NCI-H2196 treated with DMSO at 0.1 percent for 48 hours (cell line): ENCODE results near the gene RRAGD.
"Not testable (repeated sequence)": the region's sequence is repeated elsewhere in the genome, so short reads cannot be mapped to it uniquely, and the experiment has no call there.

Experiments used
- DNase-seq: peaks from one replicate; lab custom pipeline; 2025; ENCODE audit not compliant: unreplicated experiment; lab: John Stamatoyannopoulos, UW

RRAGD gene

DNA sequence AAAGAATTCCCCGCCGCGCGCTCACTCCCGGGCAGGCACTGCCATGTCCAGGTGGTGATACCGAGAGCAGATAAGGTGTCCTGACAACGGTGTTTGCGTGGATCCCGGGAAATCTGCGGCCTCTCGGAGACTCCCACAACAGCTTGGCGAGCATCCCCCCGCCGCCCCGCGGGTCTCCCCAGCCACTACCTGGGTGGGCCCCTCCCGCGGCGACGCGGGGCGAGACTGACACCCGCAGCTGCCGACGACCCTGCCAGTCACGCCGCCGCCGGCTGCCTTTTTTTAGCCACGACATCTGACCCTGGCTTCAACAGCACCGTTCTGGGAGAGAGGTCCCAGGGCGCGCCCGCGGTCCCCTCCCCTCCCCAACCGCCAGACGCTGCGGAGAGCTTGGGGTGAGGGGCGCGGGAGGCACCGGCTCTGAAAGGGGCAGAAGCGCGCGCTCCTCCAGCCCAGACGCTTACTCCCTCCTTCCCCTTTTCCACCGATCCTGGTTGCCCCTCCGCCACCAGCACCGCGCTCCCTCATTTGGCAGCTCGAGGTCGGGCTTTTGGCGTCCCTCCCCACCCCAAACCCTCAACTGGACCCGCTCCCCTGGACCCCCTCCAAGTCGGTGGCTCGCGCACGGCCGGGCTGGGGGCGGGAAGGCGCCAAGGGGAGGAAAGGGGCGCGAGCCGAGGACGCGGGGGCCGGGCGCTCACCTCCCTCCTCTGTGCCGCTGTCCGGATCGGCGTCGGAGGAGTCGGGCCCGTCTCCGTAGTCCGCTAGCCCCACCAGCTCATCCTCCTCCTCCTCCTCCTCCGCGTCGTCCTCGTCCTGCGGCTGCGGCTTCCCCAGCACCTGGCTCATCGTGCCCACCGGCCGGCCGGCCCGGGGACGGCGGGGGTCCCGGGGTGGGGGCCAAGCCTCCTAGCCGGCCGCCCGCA, 665 bp downstream of the RRAGD start:
- DNase-seq: no peak

DNA sequence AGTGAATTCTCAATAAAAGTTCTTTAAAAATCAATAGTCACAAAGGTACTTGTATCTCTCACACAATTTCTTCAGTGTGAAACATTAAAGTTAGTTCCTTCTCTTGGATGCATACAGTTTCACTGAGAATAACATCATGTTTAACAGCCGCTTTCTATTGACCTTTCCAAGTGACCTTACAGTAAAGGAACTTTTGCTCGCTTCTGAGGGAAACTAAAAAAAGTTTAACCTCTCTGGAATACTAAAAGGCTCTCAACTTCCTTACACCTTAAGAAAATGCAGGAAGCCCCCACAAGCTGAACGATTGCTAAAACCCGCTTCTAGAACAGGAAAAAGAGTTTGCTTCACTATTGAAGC, 1.3 kb downstream of the RRAGD start:
- no peak for DNase-seq

DNA sequence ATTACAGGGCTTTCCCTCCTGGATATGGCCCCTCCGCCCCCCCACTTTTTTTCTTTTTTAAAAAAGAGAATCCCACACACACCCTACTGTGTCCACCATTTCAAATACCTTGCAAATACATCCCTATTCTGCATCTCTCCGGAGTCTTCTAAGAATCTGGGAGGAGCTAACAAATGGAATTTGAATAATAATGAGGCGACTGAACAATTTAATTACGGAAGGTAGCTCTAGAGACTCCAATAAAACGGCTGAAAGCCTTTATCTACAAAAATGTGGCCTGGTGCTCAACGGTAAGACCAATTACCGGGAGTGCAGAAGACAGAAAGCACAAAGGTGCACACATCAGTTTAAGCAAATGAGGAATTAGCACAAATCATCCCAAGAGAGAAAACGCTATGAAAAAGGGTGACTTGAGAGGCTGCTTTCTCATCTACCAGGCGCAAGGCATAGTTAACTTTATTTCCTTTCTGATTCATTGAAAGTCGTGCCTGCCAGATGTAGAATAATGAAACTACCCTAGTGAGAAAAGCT, 1.8 kb downstream of the RRAGD start:
- no peak for DNase-seq

DNA sequence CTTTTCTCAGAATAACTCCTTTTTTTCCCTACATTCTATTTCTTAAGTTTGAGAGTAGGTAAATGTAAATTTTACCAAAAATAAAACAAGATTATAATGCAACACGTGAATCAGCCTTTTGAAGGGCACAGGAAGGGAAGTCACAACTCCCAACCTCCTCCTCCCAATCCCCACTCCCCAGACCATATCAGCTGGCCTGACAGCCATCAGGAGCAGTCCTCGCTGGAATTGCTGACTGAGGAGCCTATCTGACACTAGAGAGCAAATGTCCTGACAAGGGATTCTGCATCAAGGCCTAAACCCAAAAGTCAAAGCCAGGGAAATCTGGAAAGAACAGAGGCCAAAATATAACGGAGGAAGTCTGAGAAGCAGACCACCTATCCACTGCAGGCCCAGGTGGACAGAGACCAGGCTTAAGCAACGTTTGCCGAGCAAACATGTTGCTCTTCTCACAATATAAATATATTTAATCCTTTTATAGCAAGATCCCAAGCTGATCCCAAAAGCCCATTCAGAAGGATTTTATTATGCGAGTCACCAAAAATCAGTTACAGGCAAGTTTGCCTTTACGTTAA, 2.5 kb downstream of the RRAGD start:
- no peak for DNase-seq

DNA sequence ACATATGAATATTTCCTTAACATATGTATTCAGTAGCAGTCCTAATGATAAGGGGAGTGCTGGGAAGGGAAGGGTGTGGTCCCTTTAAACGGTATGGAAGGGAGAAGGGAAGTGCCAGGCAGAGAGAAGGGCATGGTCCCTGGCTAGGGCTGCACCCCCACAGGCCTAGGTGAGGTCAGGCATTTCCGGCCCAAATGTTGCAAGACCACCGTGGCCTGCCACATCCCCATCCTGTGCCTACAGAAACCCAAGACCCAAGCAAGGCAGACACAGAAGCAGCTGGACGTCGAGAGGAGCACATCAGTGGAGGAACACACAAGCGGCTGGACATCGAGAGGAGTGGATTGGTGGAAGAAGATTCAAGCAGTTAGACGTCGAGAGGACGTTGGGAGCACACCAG, 5.9 kb downstream of the RRAGD start:
- no peak for DNase-seq

DNA sequence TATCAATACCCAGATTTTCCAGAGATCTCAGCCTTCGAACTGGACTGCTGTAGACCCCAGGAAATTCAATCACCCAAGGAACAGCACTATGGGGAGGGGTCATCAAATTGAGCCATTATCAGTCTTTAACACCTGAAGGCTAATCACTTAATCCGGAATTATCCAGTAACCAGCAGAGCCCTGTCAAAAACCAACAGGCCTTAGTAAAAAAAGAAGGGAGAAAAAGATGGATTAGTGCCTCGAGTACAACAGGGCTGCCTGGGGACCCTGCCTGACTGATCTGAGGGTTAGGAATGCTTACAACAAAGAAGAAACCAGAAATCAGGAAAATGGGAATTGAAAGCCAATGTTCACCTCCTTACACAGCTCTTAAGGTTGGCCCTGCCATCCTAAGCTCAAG, 7.6 kb downstream of the RRAGD start:
- DNase-seq: no peak

DNA sequence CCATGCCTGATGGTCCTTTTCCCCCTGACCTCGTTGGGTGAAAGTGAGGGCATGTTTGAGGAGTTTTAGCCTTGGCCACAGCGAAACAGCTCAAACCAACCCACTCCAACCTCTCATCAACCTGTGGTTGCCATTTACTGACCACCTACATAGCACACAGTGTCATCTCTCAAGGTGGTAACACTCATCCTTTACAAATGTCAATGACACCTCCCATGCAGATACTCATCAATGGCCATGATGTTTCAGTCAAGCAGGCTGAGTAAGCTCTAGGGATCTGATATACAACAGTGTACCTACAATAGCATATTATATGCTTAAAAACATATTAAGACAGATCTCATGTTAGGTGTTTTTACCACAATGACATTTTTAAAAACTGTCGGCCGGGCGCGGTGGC, 9.3 kb downstream of the RRAGD start:
- no peak for DNase-seq

DNA sequence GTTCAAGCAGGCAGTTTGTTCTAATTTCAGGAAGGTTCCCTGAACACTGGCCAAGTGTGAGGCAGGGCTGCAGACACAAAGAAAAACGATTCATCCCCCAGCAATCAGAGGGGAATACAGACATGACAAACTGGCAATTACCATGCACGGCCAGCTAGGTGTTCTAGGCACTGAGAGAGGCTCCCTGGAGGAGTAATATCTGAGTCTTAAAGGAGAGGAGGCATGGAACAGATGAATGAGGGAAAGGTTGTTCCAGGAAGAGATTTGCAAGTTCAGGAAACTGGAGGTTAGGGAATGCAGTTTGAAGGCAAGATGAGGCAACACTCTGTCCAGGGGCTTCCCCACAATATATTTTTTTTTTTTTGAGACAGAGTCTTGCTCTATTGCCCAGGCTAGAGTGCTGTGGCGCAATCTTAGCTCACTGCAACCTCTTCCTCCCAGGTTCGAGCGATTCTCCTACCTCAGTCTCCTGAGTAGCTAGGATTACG, 11.1 kb downstream of the RRAGD start:
- no peak for DNase-seq

DNA sequence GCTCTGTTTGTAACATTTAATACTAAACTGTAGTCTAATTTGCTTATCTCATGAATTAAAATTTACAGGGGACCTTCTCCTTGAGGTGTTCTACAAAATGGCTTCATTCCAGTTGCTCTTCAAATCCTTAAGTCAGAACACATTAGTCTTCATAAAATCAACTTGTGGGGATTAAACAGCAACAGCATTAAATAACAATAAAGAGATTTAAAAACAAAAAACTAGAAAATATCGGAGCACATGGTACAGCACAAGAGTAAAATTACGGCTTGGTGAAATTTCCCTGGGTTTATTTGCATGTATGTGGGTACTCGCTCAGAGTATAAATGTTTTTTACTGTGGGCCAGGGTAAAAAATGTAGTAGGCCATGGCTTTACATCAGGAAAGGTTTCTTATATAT, 12.0 kb downstream of the RRAGD start:
- DNase-seq: no peak

DNA sequence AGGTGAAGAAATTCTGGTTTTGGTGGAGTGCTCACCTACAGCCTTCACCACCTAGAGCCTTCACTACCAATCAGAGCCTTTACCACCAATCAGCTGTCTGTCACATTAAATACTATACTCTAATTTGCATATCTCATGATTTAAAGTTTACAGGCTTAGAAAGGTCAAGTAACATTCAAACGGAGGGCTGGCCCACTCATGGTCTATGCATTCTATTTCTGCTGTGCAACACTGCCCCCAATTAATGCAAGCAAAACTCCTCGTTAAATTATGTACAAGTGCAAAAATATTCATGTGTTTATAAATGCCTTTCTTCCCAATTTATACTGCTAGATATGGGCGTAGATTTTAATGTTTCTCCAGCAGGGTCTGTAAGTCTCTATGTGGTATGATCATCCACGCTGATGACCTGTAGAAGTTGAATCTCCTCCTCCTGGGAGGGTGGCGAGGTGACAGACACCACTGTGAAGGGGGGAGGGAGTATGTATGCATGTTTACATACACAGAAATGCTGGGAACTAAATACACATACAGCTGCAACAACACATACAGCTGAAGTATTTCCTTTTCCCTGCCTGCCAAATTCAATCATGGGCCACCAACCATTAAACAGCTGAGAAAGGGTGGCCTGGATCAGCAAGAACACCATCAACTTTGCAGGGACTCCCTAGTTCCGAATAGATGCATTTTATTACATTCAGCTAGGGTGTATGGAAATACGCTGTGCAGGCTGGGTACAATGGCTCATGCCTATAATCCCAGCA, 13.1 kb downstream of the RRAGD start:
- DNase-seq: no peak

DNA sequence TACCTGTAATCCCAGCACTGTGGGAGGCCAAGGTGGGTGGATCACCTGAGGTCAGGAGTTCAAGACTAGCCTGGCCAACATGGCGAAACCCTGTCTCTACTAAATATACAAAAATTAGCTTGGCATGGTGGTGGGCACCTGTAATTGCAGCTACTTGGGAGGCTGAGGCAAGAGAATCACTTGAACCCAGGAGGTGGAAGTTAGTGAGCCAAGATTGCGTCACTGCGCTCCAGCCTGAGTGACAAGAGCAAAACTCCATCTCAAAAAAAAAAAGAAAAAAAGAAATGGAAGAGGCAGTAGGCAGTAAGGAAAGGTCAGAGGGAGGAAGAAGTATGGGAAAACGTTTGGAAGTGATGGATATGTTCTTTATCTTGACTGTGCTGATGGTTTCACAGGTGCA, 14.2 kb downstream of the RRAGD start:
- not testable (repeated sequence) for DNase-seq

DNA sequence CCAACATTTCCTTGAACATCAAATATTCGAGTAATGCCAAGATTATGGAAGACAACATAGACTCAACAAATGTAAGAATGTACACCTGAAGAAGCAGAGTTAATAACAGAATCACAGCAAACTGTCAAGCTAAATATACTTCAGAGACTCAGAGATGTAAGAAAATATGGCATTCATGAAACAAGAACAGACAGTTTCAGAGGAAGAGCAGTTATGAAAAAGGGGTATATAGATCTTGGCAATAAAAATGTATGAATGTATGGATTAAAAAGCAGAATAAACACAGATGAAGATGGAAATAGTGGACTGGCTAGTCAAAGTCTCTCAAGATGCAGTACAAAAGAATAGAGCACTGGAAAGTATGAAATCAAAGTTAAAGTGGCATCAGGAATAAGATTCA, 18.4 kb downstream of the RRAGD start:
- DNase-seq: no peak

DNA sequence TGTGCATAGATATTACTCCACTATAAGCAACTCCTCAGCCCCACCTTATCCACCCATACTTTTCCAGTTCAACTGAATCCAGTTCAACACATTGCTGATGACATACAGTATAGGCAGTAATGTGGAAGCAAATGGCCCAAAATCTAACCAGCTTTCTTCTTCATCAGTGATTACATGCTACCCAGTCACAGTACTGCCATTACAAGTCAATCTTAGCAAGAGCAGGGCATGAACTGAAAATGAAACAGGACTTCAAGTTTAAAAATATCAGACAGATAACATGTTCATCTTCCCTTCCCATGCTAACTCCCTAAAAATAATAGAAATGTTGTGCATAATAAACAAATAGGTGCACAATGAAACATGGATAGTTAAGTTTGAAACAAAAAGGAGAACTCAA, 19.2 kb downstream of the RRAGD start:
- no peak for DNase-seq

DNA sequence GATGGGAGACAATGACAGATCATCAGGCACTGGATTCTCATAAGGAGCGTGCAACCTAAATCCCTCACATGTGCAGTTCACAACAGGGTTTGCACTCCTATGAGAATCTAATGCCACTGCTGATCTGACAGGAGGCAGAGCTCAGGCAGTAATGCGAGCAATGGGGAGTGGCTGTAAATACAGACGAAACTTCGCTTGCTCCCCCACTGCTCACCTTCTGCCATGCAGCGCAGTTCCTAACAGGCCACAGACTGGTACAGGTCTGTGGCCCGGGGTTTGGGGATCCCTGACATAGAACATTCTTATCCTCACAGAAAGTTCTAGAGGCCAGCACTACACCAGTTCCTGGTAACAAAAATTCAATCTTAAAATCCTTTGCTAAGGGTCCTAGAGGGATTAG, 23.2 kb downstream of the RRAGD start:
- DNase-seq: no peak

DNA sequence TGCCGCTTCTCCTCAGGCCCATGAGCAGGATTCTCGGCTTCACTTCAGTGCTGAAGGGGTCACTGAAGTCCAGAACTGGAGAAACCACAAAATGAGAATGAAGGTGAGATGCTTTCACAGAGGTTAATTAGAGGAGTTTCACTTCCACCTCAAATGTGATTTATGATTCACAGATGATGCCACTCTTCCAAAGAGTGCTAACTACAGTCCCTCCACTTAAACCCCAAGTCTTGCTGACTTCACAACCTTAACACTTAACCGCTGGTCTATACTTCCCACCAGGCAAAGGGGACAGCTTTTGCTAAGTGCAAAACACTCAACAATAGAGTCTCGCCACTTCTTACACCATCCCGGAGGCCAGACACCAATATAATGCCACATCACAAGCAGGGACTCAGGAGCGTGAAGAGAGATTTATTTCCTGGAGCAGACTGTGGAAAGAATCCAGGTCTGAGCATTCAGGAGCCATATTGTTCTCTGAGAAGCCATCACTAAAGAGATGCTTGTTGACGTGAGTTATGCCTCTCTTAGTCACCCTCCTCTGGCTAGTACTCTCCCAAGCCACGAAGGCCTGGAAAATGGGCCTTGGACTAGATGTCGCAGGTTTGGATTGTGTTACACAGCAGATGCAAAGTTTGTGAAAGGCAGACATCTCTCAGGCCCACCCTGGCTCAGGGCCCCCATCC, 24.4 kb downstream of the RRAGD start:
- DNase-seq: no peak

DNA sequence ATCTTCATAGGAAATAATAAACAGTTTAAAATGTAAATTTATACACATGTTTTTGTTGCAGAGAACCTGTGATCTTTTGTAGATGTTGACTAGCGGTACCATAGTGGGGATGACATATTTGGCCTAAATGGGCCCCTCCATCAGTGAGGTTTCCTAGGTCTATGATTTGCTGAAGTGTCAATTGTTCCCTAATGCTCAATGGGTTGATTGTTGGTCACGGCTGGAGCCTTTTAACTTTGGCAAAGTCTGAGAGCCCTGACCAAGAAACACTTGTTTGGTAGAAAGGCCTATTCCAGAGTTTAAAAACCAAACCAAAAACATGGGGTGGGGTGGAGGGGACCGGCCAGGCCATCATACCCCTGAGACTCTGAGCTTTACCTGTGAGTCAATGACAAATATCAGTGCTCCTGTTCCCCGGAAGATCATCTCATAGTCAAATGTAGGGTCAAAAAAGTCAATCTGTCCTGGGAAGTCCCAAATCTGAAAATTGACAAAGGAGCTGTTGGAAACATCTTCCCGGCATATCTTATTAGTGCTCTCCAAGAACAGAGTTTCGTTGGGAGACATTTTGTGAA, 25.1 kb downstream of the RRAGD start:
- no peak for DNase-seq

DNA sequence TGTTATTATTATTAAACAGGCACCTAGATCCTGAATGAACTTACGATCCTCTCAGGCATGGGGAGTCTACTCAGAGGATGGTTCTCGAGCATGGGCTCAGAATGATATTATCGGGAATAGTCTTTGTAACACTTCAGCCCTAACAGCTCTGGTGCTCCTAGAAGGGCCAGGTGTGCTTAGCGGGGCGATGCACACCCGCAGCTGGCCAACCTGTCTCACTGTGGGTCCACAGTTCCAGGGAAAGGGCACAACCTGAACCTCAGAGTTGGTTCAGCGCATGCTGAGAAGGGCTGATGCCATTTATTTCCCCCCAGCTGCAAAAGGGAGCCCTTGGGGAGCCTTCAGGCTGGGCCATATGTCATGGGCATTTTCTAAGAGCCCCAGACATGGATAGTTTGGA, 26.2 kb downstream of the RRAGD start:
- no peak for DNase-seq

DNA sequence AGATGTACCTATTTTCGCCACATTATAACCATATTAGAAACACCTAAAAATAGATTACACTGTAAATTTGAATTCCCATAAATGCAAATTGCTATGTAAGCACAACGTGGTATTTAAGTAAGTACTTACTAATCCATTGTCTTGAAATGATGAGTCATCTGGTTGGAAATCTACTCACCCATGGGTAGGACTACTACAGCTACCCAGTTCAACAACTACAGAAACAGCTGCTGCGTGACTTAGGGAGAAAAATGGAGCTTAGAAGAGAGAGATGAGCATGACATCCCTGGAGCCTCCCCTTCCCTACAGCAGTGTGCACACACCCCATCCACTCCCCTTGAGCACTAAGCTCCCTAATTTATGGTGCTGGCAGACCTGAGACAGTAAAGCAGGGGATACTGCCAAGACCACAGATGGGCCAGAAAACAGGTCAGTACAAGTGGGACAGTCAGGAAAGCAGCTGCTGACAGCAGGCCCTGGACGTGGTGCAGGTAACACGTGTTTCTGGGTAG, 26.9 kb downstream of the RRAGD start:
- no peak for DNase-seq

DNA sequence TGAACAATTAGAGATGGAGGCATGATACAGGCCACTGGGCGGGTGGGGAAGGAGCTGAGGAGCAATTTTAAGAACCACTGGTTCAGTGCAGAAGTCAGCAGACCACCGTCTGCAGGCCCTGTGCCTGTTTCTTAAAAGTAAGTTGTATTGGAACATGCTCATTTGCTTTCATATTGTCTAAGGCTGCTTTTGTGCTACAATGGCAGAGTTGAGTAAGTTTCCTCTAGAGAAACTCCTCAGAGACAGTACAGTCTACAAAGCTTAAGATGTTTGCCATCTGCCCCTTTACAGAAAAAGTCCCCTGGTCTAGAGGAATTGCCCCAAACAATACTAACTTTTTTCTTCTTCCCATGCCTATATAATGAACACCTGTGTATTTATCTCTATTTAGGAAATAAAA, 31.0 kb downstream of the RRAGD start:
- no peak for DNase-seq

DNA sequence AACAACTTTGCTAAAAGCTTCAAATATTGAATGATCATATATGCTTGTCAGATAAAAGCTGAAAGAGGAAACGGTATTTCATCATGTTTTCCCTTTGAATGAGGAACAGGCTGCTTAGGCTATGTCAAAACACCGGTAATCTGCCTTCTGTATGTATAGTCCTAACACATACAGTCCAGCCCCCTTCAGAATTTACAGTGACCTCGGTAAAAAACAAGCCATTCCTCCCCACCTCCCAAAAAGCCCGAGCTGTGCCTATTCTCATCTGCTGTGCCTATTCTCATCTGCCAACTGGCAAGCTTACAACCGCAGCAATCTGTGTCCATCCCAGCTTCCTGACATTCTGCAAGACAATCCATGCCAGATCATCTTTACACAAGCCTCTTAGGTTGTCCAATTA, 32.8 kb downstream of the RRAGD start:
- no peak for DNase-seq

DNA sequence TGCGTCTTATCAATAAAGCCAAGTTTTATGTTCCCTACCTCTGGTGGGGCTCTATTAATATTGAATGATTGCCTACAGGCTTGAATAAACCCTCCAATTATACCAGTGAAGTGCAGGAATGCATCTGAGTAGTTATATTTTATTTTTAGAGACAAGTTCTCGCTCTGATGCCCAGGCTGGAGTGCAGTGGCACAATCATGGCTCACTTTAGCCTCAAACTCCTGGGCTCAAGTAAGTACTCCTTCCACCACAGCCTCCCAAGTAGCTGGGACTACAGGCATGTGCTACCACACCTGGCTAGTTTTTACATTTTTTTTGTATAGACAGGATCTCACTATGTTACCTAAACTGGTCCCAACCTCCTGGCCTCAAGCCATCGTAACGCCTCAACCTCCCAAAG, 33.4 kb downstream of the RRAGD start:
- no peak for DNase-seq
